HG02943 (cell line): ENCODE results near the gene CLPX.
"Not testable (repeated sequence)": the region's sequence is repeated elsewhere in the genome, so short reads cannot be mapped to it uniquely, and the experiment has no call there.

Source experiments
- ATAC-seq: cut with Tn5 transposase; IDR thresholded peaks from one replicate; pipeline ENCODE4 v1.9.1; 2021; ENCODE audit warnings: mild to moderate bottlenecking, low read depth, moderate library complexity; ENCODE audit not compliant: unreplicated experiment

Gene CLPX

DNA sequence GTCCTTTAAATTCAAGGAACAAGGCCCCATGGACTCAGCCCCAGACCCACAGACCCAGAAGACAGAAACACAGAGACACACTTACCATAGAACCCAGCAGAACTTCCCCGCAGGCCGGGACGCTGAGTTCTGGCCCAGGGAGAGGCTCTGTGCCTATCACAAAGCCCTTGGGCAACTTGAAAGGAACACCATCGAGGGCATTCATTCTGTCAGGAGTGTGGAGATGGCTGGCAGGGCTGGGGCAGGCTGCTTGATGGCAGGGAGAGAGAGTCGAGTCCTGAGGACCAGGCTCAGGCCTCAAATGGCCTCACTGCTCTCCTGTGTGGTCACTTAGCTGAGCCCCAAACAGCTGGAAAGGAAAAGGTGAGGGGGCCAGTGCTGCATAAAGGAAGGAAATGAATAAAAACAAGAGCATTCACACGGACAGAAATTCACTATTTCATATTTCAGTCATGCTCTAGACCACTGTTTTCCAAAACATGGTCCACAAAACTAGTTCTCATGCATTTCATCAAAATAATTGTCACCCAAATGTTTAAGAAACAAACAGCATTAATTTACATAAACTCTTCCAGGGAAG, 79.0 kb downstream of the CLPX start:
- no peak for ATAC-seq

DNA sequence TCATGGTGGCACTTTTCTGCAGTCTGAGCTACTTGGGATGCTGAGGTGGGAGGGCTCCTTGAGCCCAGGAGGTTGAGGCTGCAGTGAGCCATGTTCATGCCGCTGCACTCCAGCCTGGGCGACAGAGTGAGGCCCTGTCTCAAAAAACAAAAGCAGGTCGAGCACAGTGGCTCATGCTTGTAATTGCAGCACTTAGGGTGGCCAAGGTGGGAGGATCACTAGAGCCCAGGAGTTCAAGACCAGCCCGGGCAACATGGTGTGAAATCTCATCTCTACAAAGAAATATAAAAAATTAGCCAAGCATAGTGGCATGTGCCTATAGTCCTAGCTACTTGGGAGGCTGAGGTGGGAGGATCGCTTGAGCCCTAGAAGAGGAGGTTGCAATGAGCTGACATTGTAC, 80.1 kb downstream of the CLPX start:
- no peak for ATAC-seq

DNA sequence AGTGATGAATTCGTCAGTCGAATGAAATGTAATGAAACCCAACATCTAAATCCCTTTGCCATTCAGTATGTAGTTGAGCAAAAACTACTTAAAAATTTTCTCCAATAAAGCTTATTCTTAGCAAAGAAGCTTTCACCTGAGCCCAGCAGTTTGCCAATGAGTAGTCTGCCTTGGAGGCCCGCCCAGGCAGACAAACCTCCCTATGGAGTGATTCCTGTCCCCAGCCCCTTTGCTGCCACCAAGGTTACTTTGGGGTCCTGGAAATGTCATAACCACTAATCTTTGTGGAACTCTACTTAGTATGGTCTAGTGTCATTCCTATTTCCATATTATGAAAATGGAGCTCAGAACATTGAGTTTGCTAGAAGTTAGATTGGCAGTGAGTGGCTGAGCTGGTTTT, 82.2 kb downstream of the CLPX start:
- no peak for ATAC-seq

DNA sequence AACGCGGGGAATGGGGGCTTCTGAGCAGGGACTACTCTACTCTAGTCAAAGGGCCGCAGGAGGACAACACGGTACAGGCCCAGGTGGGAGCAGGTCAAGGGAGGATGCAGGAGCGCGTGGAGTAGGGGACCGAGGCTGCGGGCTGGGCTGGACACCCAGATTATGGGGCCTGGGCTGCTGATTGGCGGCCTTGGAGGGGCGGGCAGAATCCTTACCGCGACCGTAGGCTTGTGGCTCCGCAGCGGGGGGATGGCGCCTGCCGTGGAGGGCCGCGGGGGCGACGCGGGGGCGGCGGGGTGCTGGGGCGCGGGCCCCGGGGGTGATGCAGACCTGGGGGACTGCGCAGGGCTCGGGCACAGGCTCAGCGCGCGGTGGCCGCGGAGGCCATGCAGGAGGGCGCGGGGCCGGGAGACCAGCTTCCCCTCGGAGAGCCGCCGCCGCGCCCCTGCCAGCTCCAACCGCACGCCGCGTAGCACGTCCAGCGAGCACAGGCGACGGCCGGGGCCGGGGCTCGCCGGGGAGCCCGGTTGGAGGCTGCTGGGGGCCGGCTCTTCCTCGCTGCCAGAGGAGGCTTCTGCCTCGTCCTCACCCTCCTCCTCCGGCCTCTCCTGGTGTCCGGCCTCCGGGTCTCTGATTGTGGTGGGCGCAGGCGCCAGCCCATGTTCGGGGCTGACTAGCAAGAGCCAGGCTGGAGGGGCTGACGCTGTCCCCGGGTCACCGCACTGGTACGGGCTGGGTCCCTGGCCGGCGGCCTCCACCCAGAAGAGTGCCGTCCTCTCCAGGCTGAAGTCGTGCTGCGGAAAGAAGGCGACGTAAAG, 83.0 kb downstream of the CLPX start:
- no peak for ATAC-seq

DNA sequence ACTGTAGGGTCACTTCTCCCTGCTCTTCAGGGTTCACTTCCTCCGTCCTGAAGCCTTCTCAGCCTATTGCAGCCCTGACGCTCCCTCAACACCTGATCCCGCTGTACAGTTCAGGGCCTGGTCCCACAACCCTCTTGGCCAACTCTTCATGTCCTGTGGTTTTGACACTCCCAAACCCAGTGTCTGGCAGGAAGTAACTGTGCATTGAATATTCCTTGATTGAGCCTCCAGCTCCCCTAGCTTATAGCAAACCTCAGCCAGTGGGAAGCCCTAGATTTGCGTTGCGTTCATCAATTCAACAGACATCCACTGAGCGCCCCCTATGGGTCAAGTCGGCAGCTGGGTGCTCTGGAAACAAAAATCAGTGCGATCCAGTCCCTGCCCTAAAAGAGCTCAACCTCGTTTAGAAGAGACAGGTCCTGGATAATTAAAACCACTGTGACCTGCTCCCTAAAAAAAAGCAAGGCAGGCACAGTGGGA, 83.7 kb downstream of the CLPX start:
- no peak for ATAC-seq

DNA sequence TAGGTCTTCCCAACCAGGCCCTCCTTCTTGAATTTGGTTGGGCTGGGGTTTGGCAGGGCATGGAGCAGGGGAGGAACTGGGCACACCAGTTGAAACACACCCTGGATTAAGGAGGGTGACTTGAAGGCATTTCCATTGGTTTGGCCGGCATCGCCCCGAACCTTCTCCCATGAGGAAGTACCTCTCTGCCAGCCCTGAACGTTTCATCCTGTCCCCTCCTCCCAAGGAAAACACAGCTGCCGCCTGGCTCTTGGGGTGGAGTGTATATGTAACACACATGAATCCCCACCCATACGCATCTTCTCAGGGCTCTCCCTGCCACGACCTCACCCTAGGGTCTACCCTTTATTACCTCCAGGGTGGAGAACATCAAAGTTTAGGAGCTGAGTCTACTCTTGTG, 84.7 kb downstream of the CLPX start:
- ATAC-seq = no peak

DNA sequence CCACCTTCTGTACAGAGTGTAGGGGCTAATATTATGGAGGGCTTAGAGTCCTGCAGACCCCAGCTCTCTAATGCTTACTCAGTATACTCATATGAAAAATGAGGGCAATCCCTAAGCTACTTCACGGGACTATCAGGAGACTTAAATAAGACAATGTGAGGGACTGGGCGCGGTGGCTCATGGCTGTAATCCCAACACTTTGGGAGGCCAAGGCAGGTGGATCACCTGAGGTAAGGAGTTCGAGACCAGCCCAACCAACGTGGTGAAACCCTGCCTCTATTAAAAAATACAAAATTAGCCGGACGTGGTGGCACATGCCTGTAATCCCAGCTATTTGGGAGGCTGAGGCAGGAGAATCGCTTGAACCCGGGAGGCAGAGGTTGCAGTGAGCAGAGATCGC, 85.3 kb downstream of the CLPX start:
- ATAC-seq = not testable (repeated sequence)

GRCh38 chr15:65099336-65099735, 85.8 kb downstream of the CLPX start:
- no peak for ATAC-seq
